Right lobe of liver (tissue), 6 donors: ENCODE data around the gene TPRG1L. TPM values are rescaled to one million over a fixed set of nuclear protein-coding genes. Genes with fewer than 3 reads are reported as not detected.
A peak's percentile ranks its signal among the peaks of the same experiment; 100 is the strongest.

Experiments
- ATAC-seq, 4 donors: fragments of 200-7000 bp; cut with Tn5 transposase; one replicate each; pipeline ENCODE4 v1.9.1; 2020; ENCODE audit warnings: mild to moderate bottlenecking in 4 of 4, moderate library complexity in 4 of 4
- DNase-seq, 3 donors: peaks; one replicate each; pipeline ENCODE4 v3.0.0-alpha.2; 2020
- H3K27ac ChIP-seq, 3 donors: fragments of 200-600 bp; one replicate each; pipeline ENCODE4 v1.8.0; 2022
- H3K27me3 ChIP-seq, 2 donors: fragments of 200-600 bp; one replicate each; pipeline ENCODE4 v1.8.0; 2022
- H3K36me3 ChIP-seq, 4 donors: fragments of 200-600 bp; sonication (generic) in 1 of 4; one replicate each; pipeline versions ENCODE4 v1.5.1 to v1.8.0; 2017 to 2022; ENCODE audit warnings: control low read depth in 1 of 4
- H3K4me1 ChIP-seq, 4 donors: fragments of 200-600 bp; sonication (generic) in 1 of 4; one replicate each; pipeline versions ENCODE4 v1.5.1 to v1.8.0; 2017 to 2022; ENCODE audit warnings: control low read depth in 1 of 4
- H3K4me3 ChIP-seq, 3 donors: fragments of 200-600 bp; one replicate each; pipeline ENCODE4 v1.8.0; 2022
- H3K9me3 ChIP-seq, 4 donors: fragments of 200-600 bp; sonication (generic) in 1 of 4; one replicate each; pipeline versions ENCODE4 v1.5.1 to v1.8.0; 2017 to 2022; ENCODE audit warnings: control low read depth in 1 of 4
- CTCF ChIP-seq, 4 donors: fragments of 200-600 bp in 3 of 4; fragments of 450-650 bp in 1 of 4; IDR thresholded peaks; one replicate each; pipeline versions ENCODE4 v1.5.1 to v1.8.0; 2016 to 2022; ENCODE audit warnings: antibody characterized with exemption in 4 of 4, mild to moderate bottlenecking in 2 of 4
- POLR2A ChIP-seq: fragments of 450-650 bp; IDR thresholded peaks from one replicate; pipeline ENCODE4 v1.6.1; 2017; ENCODE audit warnings: antibody characterized with exemption, mild to moderate bottlenecking
- WGBS: methylation state at CpG from one replicate; pipeline ENCODE4 v1.1.6; 2018; ENCODE audit warnings: low coverage, low lambda C conversion rate; ENCODE audit not compliant: insufficient coverage; ENCODE audit errors: missing lambda C conversion rate; 5-methylcytosine and 5-hydroxymethylcytosine counted together
- intact Hi-C, 2 donors: fragments of 100-400 bp; cut with DNase I; formaldehyde crosslinking; loops; one replicate each; pipeline versions ENCODE4 v1.11.2 to v1.14.1; 2022
- total RNA-seq, 6 experiments: library from RNA; depleted of rRNA in 2 of 6; stranded (reverse); fragments of >200 nt in 2 of 6; fragmentation: NEBNext Ultra II Directional in 3 of 6; extraction: Animal tissue kit (Norgen Biotek cat#: 25700) in 3 of 6; gene quantifications; one replicate each; pipeline versions ENCODE4 v1.1.0 to v1.2.4, GENCODE V29; 2016 to 2023
- donor health status: DM: no; HTN: yes; CAD: no.
- donor health status: DM: no; HTN: no; CAD: no.
- donor health status: DM: no; HTN: no; CAD: no.
- donor health status: DM: no; HTN: yes; CAD: no.
- donor health status: DM: no; HTN: yes; CAD: no.

TPRG1L gene
- total RNA-seq, 6 experiments from 2014 or later = 42.5 to 54.6 (median 53.4) TPM

DNA sequence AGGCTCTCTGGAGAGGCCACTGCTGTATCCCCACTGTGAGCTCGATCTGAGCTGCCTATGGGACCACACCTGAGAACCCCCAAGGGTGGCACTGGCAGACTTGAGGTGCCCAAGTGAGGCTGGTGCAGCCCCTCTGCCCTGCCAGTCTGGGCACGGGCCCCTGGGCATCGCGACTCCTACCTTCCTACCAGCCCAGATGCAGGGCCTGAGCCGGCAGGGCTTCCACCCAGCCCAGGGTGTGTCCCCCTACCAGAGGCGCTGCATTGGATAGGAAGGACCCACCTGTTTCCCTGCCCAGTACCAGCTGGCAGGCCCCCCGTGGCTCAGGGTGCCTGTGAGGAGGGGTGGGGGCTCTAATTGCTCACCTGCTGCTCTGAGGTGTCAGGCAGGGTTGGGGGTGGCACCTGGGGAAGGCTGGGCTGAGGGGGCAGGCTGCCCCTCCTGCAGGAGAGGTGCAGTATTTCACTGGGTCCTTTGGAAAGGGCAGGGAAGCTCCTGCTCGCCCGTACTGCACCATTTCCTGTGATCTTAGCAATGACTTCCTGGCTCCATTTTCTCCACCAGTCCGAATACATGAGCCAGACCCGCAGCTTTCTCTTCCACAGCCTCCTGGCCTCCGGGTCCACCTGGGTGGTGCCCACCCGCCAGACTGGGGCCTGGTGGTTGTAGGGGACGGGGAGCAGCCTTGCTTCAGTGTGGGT lies 39.3 kb downstream of the TPRG1L start:
- TF ChIP-seq POLR2A = no peak
- no peak for TF ChIP-seq CTCF (IDR thresholded peaks at IDR 0.05)
- intact Hi-C loops = no loop called here
- Histone ChIP-seq H3K9me3 (no peaks in the 10 kb centered on the region), H3K4me1 (peaks cover 0 to 3% (median 1%) of the 10 kb centered on the region in 4 donors), H3K27me3 (no peaks in the 10 kb centered on the region), H3K4me3 (no peak overlapping the region), H3K27ac (no peak overlapping the region), H3K36me3 (no peaks in the 10 kb centered on the region)
- ATAC-seq (no peak), DNase-seq (peak; percentile 14 to 39 (median 32))
- WGBS = no CpG with 5 or more reads among the region's 14 CpGs

- H3K36me3 ChIP-seq = no peaks in the 10 kb centered on the region
- intact Hi-C loops = no loop called here
- no peak overlapping the region for H3K27ac ChIP-seq
- ATAC-seq (no peak), DNase-seq (peak in 2 of 3 donors; percentile 9 to 41)
- no peak overlapping the region for H3K4me3 ChIP-seq
- no peak for TF ChIP-seq CTCF (IDR thresholded peaks at IDR 0.05)
- no peak for TF ChIP-seq POLR2A
- H3K27me3 ChIP-seq = no peaks in the 10 kb centered on the region
- H3K4me1 ChIP-seq = peaks cover 0 to 5% (median 2%) of the 10 kb centered on the region in 4 donors
- 75% methylated on average over 6 of the region's 14 CpGs for WGBS
- H3K9me3 ChIP-seq = no peaks in the 10 kb centered on the region
These were observed 40.0 kb downstream of the TPRG1L start for GRCh38 chr1:3664700-3665375.

DNA sequence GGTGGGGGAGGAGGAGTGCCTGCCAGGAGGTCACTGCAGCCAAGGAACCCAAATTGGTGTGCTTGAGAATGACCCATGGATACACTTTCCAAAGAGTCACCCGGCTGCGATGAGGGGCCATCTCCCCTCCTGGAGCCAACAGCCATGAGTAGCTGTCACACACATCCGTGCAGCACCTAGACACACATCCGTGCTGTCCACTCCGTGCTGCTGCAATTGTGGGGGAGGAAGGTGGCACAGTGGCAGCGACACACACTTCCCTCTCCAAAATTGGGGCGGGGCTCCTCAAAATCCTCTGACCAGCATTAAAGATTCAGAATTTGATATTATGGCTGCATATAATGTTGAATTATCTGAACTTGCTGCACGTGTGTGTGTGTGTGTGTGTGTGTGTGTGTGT lies 43.3 kb downstream of the TPRG1L start:
- Histone ChIP-seq H3K4me1 (peaks cover 0 to 5% (median 2%) of the 10 kb centered on the region in 4 donors), H3K9me3 (no peaks in the 10 kb centered on the region), H3K27me3 (no peaks in the 10 kb centered on the region), H3K27ac (no peak overlapping the region), H3K36me3 (no peaks in the 10 kb centered on the region), H3K4me3 (no peak overlapping the region)
- DNase-seq (peak; percentile 11 to 49 (median 40)), ATAC-seq (no peak)
- WGBS = 58% methylated on average over 3 of the region's 8 CpGs
- intact Hi-C loops = no loop called here
- TF ChIP-seq CTCF (IDR thresholded peaks at IDR 0.05) = no peak
- no peak for TF ChIP-seq POLR2A

DNA sequence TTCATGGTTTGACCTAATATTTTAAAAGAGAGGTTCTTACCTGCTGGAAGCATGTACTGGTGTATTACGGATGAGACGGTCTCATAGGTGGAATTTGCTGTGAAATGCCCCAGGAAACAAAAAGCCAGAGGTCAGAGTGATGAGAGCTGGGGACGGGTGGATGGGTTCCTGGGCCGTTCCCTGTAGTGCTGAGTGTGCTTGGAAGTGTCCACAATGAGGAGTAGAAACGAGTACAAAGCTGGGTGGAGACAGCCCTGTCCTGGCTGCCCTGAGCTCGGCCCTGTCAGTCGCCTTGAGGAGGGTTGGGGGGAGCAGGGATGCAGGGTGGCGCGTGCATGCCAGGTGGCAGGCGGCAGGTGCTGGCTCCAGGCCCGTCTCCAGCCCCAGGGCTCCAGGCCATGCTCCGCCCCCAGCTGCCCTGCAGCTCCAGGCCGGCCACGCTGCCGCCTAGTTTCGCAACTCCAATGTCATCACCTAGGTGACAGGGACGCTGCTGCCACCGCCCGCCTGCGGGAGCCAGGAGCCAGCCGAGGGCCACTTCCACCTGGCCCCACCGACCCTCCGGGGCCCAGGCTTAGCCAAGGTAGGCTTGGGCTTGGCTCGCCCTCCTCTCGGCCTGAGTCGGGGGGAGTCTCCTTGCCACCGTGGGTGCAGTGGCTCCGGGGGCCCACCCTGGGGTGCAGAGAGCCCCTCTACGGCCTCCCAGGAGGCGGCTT lies 43.9 kb downstream of the TPRG1L start:
- Histone ChIP-seq H3K27ac (no peak overlapping the region), H3K9me3 (no peaks in the 10 kb centered on the region), H3K27me3 (no peaks in the 10 kb centered on the region), H3K4me3 (no peak overlapping the region), H3K4me1 (peaks cover 0 to 5% (median 2%) of the 10 kb centered on the region in 4 donors), H3K36me3 (no peaks in the 10 kb centered on the region)
- DNase-seq = peak; percentile 93 to 96 (median 94)
- peak; percentile 91 to 97 (median 96) for ATAC-seq
- WGBS = 28% methylated on average over 4 of the region's 30 CpGs
- intact Hi-C loops = no loop called here
- TF ChIP-seq CTCF (IDR thresholded peaks at IDR 0.05) (no peak), POLR2A (no peak)
